HPDE6-E6E7 (cell line): ENCODE data around the gene WEE1.
"Not testable (repeated sequence)": the region's sequence is repeated elsewhere in the genome, so short reads cannot be mapped to it uniquely, and the experiment has no call there.

Experiments
- DNase-seq: peaks from one replicate; pipeline ENCODE4 v3.0.0; 2011; ENCODE audit warnings: missing footprints; ENCODE audit errors: extremely low spot score

The WEE1 gene

DNA sequence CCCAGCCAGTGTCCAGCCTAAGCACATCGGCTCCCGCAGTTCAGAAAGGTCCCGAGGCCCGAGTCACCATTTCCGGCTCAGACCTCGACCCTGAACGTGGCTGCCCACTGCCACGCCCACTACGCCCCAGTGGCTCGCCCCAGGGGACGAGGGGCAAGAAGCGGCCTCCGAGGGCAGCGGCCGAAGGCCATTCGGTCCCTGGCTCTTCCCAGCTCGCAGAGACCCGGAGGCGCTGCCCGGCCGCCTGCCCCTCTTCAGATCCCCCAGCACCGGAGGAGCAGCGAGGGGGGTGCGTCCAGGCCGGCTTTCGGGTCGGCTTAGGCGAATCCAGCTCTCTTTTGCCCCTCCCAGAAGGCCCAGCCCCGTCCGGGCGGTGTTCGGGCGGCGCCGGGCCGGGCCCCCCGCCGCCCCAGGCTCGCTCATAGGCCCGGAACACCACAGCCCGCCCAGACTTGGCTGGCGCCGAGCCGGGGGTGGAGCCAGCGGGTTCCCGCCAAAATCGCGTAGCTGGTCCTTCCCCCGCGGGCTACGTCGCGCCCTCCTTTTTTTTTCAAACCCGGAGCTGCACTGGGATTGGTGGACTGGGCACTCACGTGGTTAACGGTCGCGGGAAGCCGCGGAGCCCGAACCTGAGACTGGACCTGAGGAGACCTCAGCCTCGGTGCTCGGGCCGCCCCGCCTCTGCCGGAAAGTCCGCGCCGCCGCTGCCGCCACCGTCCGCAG is at the start of gene WEE1:
WEE1 (plus strand) TSS at position 619 of the 723 bp plus-strand sequence. CDS start 264 bp downstream, outside the sequence.
- peak; percentile 85 for DNase-seq

DNA sequence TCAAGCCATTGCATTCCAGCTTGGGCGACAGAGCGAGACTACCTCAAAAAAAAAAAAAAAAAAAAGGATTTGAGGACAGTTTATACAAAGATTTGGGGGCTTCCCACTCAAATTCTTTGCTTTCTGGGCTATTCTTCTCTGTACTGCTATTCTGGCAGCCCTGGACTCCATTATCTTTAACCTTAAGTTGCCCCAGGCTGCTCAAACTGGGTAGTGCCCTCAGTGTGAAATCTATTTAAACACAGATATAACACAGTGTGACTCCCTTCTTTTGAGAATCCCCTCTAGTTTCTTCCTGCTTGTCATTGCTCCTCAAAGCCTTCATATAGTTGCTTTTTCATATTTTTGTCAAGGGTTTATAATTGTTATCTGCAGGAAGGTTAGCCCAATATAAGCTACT is 49.5 kb upstream of the WEE1 start:
- no peak for DNase-seq

DNA sequence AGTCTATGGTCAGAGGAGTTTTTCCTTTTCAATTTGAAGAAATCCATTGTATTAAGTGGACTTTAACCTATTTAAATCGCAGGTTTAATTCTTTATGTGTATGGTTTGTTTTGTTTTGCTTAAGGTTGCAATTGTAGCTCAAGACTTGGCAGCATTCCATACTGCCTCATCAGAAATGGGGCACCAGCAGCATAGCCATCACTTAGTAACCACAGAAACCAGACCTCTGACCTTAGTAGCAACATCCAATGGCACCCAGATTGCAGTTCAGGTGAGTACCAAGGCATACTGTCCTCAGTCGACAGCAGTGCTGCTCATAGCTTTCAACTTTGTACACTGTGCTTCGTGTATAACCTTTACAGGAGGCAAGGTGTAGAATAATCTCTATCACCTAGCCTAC is 48.4 kb upstream of the WEE1 start:
- DNase-seq = no peak

DNA sequence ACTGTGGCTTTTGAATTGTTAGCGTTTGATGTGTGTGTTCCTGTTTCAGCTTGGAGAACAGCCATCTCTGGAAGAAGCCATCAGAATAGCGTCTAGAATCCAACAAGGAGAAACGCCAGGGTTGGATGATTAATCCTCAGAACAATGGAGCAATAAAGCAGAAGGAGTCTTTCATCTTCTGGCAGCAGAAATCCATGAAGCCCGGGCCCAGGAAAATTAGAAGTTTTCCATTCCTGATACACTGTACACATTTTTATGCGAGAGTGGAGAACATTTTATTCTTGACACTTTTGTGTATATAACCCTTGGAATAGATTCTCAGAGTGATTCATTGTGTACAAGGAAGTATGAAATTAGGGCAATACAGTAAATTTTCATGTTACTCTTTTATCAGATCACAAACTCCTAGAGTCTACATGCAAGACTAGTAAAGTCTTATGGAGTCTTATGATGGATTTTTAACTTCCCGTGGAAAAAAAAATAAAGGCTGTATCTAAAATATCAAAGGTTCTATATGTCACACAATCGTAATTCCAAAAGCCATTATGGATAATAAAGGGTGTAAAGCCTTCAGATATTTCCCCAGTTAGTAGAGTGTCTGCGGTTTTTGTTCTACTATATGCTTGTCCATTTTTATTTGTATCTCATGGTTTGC is 45.9 kb upstream of the WEE1 start:
- no peak for DNase-seq

DNA sequence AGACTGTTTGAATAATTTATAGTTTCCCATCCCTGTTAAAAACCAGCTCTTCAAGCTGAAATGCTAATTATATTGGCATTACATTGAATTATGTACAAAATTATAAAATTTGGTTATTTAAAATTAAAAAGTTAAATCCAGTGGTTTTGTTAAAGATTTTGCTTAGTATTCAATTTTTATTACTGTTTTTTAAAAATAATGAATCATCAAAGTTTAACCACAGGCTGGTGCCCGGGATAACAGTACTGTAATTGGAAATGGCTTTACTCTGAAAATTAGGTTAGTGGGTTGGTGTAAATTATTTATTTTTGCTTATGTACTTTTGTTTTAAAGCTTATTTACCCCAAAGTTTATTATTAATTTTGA is 45.4 kb upstream of the WEE1 start:
- no peak for DNase-seq

DNA sequence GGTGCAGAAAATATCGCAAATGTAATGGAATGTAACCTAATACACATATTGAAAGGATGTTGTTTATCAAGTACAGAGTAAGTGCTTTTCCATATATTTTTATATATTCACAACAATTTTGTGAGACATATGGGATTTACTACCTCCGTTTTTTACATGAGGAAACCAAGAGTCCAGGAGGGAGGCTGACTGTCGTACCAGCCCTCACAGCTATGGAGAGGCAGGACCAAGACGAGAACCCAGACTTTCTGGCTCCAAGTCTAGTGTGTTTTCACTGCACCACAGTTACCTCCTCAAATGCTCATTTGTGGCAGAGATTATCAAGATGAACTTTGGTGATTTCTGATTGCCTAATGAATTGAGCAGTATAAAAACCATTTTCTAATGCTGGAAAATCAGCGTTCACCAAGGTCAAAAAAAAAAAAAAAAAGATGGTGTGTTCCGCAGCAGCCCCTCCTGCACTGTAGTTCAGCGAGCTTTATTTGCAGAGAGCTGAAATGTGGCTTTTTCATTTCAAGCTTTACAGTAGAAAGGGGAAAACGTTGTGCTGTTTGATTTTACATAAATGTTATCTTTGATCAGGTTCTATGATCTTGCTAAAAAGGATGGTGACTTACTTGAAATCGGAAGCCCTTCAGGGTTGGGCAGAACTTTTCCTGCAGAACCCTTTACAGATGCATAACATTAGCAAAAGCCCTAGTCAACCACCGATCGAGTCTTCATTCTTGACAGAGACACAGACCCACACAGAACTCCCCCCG is 44.7 kb upstream of the WEE1 start:
- no peak for DNase-seq

DNA sequence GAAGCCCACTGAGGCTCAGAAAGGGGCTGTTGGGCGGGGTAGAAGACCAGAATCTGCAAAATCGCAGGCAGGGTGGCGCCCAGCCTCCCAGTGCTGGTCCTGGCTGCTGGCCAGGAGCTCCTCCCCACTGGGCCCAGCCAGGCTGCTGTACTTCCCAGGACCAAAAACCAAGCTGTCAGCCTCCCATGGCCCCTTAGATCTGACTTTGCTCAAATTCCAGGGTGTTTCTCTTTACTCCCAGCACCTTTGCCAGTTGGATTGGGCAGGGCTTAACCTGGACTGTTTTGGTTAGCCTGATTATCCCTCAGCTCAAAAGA is 44.2 kb upstream of the WEE1 start:
- DNase-seq = no peak

DNA sequence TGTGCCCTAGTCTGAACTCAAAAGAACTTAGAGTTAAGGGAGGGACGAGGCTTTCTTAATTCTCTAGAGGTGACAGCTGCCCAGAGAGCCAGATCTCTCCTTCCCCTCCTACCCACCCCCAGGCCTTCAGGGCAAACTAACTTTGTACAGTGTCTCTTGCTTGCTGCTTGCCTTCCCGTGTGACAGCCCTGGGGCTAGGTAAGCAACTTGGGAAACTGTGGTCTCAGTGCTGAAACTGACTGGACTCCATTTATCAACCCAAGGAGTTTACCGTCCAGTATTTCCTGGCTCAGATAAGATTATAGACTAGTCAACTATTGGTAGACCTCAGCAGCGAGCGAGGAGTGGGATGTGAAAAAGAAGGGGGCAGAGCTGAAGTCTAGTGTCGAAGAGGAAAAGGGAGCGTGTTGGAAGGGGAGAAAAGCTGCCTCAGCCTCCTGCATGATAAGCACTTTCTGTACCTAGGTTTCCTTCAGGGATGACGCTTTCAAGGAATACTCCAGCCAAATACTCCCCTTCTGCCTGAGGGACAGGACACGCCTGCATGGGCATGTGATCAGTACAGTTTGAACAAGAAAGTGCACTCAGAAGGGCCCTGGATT is 43.3 kb upstream of the WEE1 start:
- DNase-seq = no peak

DNA sequence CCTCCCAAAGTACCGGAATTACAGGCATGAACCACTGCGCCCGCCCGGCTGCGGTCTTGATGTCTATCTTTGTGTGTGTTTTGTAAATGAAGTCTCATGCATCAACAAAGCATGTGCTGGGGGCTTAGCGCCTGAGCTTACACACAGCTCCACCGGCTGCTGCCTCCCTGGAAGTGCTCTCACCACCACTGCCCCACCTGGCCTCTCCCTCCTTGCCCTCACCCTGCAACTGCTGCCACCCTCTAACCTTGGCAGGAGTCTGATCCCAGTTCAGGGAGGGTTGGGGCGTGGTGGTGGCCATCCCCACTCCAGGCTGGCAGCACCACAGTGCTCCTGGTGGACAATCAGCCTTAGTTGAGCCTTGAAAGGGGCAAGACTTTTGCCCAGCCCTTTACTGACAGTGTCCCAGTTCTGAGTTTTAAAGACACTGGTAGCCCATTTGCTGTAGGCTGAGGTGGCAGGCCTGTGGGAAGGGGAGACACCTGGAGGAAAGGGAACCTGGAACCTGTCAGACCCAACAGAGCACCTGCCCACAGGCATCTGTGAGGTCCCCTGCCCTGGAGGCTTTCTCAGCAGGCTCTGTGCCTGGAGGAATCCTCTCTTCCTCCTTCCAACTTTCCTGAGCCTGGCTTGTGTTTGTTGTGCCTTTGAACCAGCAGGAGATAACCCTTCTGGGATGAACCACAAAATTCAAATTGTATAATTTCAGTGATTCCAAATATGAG is 42.4 kb upstream of the WEE1 start:
- no peak for DNase-seq

DNA sequence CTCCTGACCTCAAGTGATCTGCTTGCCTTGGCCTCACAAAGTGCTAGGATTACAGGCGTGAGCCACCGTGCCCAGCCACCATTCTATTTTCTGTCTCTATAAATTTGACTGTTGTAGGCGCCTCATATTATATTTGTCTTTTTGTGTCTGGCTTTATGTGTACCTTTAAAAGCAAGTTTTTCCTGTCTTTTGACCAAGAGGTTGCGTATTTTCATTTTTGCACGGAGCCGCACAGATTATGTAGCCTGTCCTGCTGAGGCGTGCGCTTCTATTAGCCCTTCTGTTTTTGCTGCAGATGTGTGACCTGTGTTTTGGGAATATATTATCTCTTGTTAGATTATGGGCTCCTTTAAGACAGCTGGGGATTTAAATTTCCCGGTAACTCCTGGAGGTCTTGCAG is 40.4 kb upstream of the WEE1 start:
- DNase-seq = no peak

DNA sequence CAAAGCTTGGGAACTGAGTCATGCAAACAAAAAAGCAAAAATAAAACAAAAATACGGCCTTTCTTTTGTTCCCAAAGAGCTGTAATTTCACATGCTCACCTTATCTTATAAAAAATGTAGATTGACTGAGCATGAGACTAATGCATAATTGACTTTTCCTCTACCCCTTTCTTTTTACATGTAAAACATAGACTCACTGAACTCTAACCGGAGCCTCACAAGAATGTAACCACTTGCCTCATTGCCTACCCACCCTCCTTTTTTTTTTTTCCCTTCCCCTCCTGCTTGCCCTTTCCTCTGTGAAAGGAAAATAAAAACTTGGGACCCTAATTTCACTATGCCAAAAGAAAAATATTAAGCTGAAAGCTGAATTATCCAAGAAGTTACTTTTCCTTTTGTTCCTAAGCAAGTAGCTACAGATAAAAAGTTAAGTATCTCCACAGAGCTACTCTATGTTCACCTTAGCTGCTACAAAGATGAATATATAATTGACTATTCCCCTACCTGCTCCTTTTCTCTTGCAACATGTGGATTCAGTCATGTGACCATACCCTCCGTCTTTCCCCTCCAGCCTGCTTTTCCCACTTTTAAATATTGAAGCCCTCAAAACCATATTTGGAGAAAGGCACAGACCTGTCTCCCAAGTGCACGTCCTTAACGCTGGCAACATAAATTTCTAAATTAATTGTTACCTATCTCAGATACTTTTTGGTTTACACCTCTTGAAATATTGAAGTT is 39.6 kb upstream of the WEE1 start:
- no peak for DNase-seq

DNA sequence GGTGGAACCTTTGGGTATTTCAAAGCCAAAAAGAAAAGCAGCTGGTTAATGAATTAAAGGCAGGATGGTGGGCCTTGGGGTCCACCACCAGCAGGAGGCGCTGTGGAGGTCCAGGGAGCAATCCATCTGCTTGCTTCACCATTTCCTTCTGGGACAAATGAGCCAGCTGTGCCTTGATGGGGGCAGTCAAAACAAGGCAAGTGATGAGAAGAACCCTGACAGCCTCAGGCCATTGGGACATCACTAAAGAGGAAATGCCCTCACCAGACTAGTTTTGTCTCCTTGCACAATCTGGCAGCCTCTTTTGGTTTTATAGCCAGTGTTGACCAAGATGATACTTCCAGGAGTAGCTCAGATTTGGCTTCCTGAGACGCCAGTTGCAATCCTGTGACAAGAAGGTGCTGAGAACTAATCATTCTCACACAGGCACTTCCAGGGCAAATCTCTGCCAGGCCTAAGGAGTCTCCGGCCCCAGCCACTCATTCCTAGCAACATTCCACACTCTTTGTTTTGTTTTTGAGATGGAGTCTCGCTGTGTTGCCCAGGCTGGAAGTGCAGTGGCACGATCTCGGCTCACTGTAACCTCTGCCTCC is 38.2 kb upstream of the WEE1 start:
- DNase-seq = no peak

DNA sequence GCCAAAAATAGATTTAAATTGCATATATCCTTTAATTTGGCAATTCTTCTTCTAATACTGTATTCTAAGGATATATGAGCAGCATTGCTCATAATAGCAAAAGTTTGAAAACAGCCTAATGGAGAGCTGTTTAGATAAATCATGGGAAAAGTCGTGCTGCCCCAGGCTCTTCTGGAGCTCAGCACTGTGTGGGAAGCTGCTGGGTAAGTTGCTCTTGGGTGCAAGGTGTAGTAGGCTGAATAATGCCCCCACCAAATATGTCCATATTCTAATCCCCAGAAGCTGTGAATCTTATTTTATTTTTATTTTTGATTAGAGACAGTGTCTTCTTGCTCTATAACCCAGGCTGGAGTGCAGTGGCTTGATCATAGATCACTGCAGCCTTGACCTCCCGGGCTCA is 34.9 kb upstream of the WEE1 start:
- DNase-seq = no peak

DNA sequence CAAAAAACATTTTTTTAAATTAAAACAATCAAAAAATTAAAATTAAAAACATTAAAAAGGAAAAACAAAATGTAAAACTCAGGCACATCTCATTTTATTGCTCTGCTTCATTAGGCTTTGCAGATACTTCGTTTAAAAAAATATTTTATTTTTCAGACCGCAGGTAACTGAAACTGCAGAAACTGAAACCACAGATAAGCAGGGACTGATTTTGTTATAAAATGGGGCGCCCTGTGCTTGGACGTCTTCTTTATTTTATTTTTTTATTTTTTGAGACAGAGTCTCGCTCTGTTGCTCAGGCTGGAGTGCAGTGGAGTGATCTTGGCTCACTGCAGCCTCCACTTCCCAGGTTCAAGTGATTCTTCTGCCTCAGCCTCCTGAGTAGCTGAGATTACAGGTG is 24.3 kb upstream of the WEE1 start:
- not testable (repeated sequence) for DNase-seq

DNA sequence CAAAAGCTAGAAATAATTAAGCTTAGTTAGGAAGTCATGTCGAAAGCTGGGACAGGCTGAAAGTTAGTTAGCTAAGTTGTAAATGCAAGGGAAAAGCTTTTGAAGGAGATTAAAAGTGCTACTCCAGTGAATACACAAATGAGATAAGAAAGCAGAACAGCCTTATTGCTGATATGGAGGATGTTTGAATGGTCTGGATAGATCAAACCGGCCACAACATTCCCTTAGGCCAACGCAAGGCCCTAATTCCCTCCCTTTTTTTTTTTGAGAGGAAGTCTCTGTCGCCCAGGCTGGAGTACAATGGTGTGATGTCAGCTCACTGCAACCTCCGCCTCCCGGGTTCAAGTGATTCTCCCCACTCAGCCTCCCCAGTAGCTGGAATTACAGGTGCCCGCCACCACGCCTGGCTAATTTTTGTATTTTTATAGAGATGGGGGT is 23.3 kb upstream of the WEE1 start:
- no peak for DNase-seq

DNA sequence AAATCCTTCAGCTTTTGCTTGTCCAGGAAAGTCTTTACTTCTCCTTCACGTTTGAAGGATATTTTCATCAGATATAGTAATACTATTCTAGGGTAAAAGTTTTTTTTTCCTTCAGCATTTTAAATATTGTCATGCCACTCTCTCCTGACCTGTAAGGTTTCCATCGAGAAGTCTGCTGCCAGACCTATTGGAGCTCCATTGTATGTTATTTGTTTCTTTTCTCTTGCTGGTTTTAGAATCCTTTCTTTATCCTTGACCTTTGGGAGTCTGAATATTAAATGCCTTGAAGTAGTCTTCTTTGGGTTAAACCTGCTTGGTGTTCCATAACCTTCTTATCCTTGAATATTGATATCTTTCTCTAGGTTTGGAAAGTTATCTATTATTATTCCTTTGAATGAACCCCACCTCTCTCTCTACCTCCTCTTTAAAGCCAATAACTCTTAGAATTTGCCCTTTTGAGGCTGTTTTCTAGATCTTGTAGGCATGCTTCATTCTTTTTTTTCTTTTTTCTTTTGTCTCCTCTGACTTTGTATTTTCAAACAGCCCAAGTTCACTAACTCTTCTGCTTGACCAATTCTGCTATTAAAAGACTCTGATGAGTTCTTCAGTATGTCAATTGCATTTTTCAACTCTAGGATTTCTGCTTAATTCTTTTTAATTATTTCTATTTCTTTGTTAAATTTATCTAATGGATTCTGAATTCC is 12.0 kb upstream of the WEE1 start:
- DNase-seq = no peak

DNA sequence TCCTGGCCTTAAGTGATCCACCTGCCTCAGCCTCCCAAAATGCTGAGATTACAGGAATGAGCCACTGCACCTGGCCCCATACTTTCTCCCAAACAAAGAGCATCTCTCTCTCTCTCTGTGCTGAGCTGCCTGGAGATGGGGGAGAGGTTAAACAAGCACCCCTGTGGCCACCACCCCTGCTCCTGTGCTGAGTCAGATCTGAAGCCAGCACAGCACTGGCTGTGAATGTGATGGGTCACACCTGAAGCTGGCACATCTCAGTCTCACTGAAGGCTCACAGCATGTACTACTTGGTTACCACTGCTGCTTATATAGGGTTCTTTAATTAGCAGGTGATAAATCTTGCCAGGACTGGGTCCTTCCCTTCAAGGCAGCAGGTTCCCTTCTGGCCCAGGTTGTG is 10.8 kb upstream of the WEE1 start:
- DNase-seq = no peak

DNA sequence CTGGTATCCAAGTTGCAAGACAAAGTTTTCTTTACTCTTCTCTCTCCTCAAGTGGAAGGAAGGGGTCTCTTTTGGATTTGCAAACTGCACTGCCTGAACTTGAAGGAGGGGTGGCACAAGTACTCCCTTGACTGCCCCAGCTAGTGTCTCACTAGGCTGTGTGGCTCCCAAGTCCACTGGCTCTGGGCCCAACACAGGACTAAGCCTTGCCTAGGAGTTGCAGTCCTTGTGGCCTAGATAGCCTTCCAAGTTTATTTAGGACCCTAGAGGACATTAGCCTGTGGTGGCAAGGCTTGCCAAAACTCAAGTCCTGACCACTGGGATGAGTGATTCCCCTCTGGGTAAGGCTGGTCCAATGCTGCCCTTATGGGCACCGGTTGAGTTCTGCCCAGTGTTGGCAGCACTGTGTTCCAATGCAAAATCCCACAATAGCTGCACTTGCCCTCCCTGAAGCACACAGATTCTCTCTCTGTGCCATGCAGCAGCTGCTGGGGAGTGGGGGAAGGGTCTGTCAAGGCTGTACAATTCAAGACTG is 10.2 kb upstream of the WEE1 start:
- DNase-seq = no peak

DNA sequence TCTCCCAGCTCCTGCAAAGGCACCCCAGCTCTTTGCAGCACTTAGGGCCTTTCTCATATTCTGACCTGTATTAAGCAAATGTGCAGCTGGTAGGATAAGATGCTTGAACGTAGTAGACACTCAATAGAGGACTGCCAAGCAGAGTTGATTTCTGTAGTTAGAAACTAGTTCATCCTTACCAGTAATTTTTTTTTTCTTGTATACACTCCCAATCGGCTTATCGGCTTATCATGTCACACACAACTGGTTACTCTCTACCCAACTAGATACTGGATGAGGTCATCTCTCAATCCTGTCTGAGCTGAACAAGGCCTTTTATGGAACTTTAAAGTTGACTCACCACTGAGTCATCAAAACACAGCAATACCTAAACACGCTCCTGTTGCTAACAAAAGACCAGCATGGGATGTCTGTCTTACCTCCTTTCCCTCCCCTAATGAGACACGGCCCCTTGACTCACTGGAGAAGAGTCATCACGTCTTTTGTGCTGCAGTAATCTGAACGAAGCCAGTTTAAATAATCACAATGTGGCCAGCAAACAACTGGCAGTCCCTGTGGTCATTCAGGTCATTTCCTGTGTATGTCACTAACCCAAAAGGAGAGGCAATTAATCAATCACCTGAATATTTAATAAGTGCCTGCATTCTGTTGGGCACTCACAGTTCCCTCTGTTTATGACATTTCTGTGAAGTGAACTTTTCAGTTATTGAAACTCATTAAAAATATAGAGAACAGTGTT is 7.5 kb upstream of the WEE1 start:
- DNase-seq = peak; percentile 84
